Loucy (cell line): Measurements from ENCODE around the gene CCDC102A.
A peak's percentile ranks its signal among the peaks of the same experiment; 100 is the strongest.

Experiments used
- H2AFZ ChIP-seq: fragments of 200-600 bp; sonication (generic); 2 replicates; pipeline ENCODE4 v1.6.0; 2016; ENCODE audit warnings: antibody characterized with exemption, mild to moderate bottlenecking, low read length, moderate library complexity
- H3F3A ChIP-seq: fragments of 200-600 bp; 2 replicates; pipeline ENCODE4 v1.6.0; 2016; ENCODE audit warnings: antibody characterized with exemption, low read depth, mild to moderate bottlenecking
- H3K27me3 ChIP-seq: fragments of 200-600 bp; sonication (generic); 2 replicates; pipeline ENCODE4 v1.6.1; 2014; ENCODE audit warnings: low read length, mild to moderate bottlenecking; ENCODE audit not compliant: insufficient read depth, poor library complexity, severe bottlenecking
- H3K36me3 ChIP-seq: fragments of 200-600 bp; sonication (generic); 2 replicates; pipeline ENCODE4 v1.6.1; 2016; ENCODE audit warnings: low read length; ENCODE audit not compliant: insufficient read depth
- H3K4me1 ChIP-seq: fragments of 200-600 bp; sonication (generic); 2 replicates; pipeline ENCODE4 v1.5.1; 2014; ENCODE audit warnings: low read length, mild to moderate bottlenecking; ENCODE audit not compliant: insufficient read depth, poor library complexity, severe bottlenecking
- H3K4me2 ChIP-seq: fragments of 200-600 bp; sonication (generic); 2 replicates; pipeline ENCODE4 v1.6.0; 2014; ENCODE audit warnings: antibody characterized with exemption, low read length, low read depth, mild to moderate bottlenecking; ENCODE audit not compliant: poor library complexity, severe bottlenecking
- H3K4me3 ChIP-seq: fragments of 200-600 bp; sonication (generic); 2 replicates; pipeline ENCODE4 v1.5.1; 2014; ENCODE audit warnings: low read length, mild to moderate bottlenecking, mixed read lengths; ENCODE audit not compliant: poor library complexity, severe bottlenecking
- H3K79me2 ChIP-seq: fragments of 200-600 bp; sonication (generic); 2 replicates; pipeline ENCODE4 v1.6.1; 2014; ENCODE audit warnings: low read length; ENCODE audit not compliant: insufficient read depth
- H3K9ac ChIP-seq: fragments of 200-600 bp; sonication (generic); 2 replicates; pipeline ENCODE4 v1.6.0; 2014; ENCODE audit warnings: mild to moderate bottlenecking, low read depth, low read length, moderate library complexity; ENCODE audit not compliant: poor library complexity, severe bottlenecking
- H3K9me2 ChIP-seq: fragments of 200-600 bp; sonication (generic); replicated peaks from 2 replicates; pipeline ENCODE4 v1.6.1; 2016; ENCODE audit warnings: low read depth, low read length, mixed read lengths
- H3K9me3 ChIP-seq: fragments of 200-600 bp; sonication (generic); 2 replicates; pipeline ENCODE4 v1.6.1; 2014; ENCODE audit warnings: mild to moderate bottlenecking, antibody characterized with exemption, low read length, low read depth; ENCODE audit not compliant: insufficient read depth
- H4K20me1 ChIP-seq: fragments of 200-600 bp; sonication (generic); 2 replicates; pipeline ENCODE4 v1.6.0; 2014; ENCODE audit warnings: antibody characterized with exemption, low read length, mild to moderate bottlenecking; ENCODE audit not compliant: insufficient read depth, poor library complexity, severe bottlenecking
- CTCF ChIP-seq: fragments of 200-600 bp; sonication (generic); conservative IDR thresholded peaks from 2 replicates; pipeline ENCODE4 v1.5.1; 2014; ENCODE audit warnings: mild to moderate bottlenecking, antibody characterized with exemption, low read length
- EZH2phosphoT487 ChIP-seq: fragments of 200-600 bp; IDR thresholded peaks from 2 replicates; pipeline ENCODE4 v1.6.1; 2018; ENCODE audit warnings: antibody characterized with exemption, mild to moderate bottlenecking, moderate library complexity, borderline replicate concordance

CCDC102A gene

GRCh38 chr16:57504491-57504890 lies 31.9 kb downstream of the CCDC102A start:
- H3K9ac ChIP-seq = no peak overlapping the region
- no peaks in the 10 kb centered on the region for H3K9me2 ChIP-seq
- H3F3A ChIP-seq = no peaks in the 10 kb centered on the region
- H3K4me2 ChIP-seq = no peak overlapping the region
- H3K4me1 ChIP-seq = peaks cover 39% of the 10 kb centered on the region
- H3K36me3 ChIP-seq = no peaks in the 10 kb centered on the region
- H3K27me3 ChIP-seq = no peaks in the 10 kb centered on the region
- no peaks in the 10 kb centered on the region for H3K9me3 ChIP-seq
- no peaks in the 10 kb centered on the region for H4K20me1 ChIP-seq
- no peak overlapping the region for H2AFZ ChIP-seq
- H3K79me2 ChIP-seq = no peaks in the 10 kb centered on the region
- no peak overlapping the region for H3K4me3 ChIP-seq
- TF ChIP-seq EZH2phosphoT487 (no peak), CTCF (no peak)

- H4K20me1 ChIP-seq = no peaks in the 10 kb centered on the region
- no peaks in the 10 kb centered on the region for H3K36me3 ChIP-seq
- H3K9me3 ChIP-seq = no peaks in the 10 kb centered on the region
- no peaks in the 10 kb centered on the region for H3K79me2 ChIP-seq
- no peaks in the 10 kb centered on the region for H3K9me2 ChIP-seq
- H2AFZ ChIP-seq = no peak overlapping the region
- no peak for TF ChIP-seq CTCF
- no peak for TF ChIP-seq EZH2phosphoT487
- H3K27me3 ChIP-seq = no peaks in the 10 kb centered on the region
- peak overlapping the region; percentile 18 for H3K9ac ChIP-seq
- peaks cover 42% of the 10 kb centered on the region for H3K4me1 ChIP-seq
- no peak overlapping the region for H3K4me3 ChIP-seq
- no peak overlapping the region for H3K4me2 ChIP-seq
- H3F3A ChIP-seq = no peaks in the 10 kb centered on the region
Measured at GRCh38 chr16:57504001-57504400, 32.4 kb downstream of the CCDC102A start.

GRCh38 chr16:57503366-57503765 lies 33.0 kb downstream of the CCDC102A start:
- Histone ChIP-seq H4K20me1 (no peaks in the 10 kb centered on the region), H3K4me2 (no peak overlapping the region), H3K27me3 (no peaks in the 10 kb centered on the region), H3K79me2 (no peaks in the 10 kb centered on the region), H2AFZ (no peak overlapping the region), H3K36me3 (no peaks in the 10 kb centered on the region), H3F3A (no peaks in the 10 kb centered on the region), H3K9ac (peak overlapping the region; percentile 18), H3K9me2 (no peaks in the 10 kb centered on the region), H3K9me3 (no peaks in the 10 kb centered on the region), H3K4me1 (peaks cover 42% of the 10 kb centered on the region), H3K4me3 (no peak overlapping the region)
- TF ChIP-seq CTCF = no peak
- TF ChIP-seq EZH2phosphoT487 = no peak
